HG03432 (cell line): ENCODE data around the gene PDCD4.
A peak's percentile ranks its signal among the peaks of the same experiment; 100 is the strongest.
"Not testable (repeated sequence)": the region's sequence is repeated elsewhere in the genome, so short reads cannot be mapped to it uniquely, and the experiment has no call there.

Source experiments
- ATAC-seq: cut with Tn5 transposase; IDR thresholded peaks from one replicate; pipeline ENCODE4 v1.9.1; 2021; ENCODE audit warnings: mild to moderate bottlenecking, moderate library complexity; ENCODE audit not compliant: unreplicated experiment

Gene PDCD4

DNA sequence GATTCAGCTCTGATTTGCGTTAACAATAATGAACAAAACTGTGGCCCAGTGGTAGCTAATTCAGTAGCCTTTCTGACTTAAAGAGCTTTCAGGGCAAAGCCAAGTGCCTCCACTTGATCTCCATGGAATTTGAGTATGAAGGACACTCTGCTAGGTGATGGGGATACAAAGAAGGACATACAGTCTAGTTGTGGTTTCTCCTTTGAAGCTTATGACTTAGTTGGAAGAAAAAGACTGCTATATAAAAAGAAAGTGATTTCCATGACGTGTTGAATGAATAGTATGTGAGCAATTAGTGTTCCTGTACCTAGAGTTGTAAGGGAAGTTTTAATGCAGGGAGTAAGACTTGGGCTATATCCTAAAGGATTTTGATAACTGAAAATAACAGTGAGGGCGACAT lies 8.3 kb downstream of the PDCD4 start:
- ATAC-seq = no peak

DNA sequence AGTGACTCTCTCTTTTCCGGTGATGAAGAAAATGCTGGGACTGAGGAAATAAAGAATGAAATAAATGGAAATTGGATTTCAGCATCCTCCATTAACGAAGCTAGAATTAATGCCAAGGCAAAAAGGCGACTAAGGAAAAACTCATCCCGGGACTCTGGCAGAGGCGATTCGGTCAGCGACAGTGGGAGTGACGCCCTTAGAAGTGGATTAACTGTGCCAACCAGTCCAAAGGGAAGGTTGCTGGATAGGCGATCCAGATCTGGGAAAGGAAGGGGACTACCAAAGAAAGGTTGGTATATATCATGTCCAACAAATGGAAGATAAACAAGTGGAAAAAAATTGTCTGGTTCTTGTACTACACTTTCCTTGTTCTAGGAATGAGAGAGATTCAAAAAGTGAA lies 9.5 kb downstream of the PDCD4 start:
- no peak for ATAC-seq

DNA sequence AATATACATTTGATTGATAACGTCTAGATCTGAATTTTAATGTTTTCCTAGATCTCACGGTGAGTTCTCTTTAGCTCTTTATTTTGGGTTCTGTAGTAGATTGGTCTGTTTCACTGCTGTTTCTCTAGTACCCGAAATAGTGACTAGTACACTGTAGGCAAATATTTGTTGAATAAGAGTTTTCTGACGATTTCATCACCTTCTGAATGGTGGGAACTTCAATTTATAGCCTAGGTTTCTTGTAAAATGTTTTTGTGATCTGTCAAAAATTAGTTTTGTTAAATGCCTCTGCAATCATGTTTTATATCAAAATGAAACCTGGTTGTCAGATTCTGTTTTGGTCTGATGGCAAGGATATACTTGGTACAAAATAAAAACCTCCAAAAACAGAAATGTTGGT lies 10.2 kb downstream of the PDCD4 start:
- ATAC-seq = no peak

DNA sequence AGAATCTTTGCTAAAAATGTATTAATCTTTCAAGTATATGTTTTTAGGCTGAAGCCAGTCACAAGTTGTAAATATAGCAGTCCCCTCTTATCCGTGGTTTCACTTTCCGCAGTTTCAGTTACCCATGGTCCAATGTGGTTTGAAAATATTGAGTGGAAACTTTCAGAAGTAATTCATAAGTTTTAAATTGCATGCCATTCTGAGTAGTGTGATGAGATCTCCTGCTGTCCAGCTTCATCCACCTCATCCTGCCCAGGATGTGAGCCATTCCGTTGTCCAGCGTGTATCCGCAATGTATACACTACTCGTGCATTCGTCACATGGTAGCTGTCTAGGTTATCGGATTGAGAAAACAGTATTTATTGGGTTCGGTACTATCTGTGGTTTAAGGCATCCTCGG lies 12.2 kb downstream of the PDCD4 start:
- ATAC-seq = no peak

DNA sequence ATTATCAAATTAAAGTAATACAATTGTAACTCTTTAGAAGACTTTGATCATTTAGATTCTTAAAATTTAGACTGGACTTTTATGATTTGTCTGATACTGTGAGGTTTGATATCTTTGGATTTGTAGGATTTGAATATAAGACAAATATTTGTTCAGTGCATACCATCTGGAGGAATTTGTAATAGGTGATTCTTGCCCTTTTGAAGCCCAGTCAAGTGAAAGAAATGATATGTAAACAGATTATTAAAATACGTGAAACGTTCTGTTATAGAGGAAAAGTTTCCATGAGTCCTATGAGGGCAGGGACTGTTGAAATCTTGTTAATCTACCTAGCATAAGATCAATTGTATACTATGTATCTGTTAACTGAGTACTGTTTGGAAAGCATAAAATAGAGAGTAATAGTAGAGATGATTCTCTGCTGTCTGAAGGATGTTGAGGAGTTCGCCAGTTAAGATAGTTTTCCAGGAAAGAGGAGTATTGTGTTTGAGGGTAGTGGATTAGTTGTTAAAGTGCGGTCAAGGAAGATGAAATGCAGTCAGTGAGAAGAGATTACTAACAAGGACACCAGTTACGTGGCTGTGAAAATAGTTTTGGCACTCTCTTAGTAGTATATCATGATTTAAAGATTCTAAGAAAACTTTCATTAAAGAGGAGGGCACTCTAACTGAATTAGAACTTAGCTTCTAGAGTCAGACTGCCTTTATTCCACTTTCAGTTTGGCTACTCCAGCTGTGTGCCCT lies 14.4 kb downstream of the PDCD4 start:
- ATAC-seq = no peak

DNA sequence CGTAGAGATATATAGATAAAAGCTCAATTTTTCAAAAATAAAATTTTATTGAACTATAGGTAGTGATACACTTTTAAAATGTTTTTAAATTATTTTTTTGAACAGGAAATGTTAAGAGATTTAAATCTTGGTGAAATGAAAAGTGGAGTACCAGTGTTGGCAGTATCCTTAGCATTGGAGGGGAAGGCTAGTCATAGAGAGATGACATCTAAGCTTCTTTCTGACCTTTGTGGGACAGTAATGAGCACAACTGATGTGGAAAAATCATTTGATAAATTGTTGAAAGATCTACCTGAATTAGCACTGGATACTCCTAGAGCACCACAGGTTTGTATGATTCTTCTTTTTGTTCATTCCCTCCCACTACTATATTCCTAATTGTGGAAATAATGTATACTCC lies 15.8 kb downstream of the PDCD4 start:
- no peak for ATAC-seq

DNA sequence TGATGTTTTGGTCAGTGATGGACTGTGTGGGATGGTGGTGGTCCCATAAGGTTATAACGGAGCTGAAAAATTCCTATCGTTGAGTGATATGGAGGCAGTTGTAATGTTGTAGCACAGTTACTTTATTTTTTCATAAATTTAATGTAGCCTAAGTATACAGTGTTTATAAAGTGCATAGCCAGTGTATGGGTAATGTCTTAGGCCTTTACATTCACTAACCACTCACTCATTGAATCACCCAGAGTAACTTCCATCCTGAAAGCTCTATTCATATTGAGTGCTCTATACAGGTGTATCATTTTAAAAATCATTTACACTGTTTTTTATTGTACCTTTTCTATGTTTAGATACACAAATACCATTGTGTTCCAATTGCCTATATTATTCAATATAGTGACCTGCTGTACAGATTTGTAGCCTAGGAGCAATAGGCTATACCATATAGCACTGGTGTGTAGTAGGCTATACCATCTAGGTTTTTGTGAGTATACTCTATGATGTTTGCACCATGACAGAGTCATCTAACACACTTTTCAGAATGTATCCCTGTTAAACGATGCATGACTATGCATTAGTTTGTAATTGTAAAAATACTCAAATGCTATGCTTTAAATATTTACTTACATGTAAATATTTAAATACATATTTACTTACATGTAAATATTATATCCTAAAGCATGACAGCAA lies 21.0 kb downstream of the PDCD4 start:
- ATAC-seq = no peak

DNA sequence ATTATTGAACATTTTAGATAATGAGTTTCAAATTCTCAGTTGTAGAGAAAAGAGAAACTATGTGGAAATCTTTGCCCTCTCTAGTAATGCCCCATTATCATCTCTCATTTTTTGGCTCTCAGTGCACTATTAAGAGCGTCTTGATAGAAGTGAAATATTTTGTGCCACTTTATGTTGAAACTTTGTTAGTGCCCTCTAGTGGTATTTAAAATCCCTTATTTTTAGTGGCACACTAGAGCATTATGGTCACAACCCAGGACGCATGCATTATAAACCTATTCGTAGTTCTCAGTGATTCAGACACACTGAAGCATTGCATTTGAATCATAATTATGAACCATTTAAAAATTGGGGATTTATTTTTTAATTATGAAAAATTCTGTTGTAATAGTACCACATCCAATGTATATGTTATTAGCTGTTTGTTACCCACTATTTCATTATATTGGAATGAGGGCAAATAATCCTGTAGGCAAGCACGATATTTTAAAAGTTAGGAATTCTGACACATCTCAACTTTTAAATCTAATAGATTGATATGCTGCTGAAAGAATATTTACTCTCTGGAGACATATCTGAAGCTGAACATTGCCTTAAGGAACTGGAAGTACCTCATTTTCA lies 21.9 kb downstream of the PDCD4 start:
- ATAC-seq = peak; percentile 74

DNA sequence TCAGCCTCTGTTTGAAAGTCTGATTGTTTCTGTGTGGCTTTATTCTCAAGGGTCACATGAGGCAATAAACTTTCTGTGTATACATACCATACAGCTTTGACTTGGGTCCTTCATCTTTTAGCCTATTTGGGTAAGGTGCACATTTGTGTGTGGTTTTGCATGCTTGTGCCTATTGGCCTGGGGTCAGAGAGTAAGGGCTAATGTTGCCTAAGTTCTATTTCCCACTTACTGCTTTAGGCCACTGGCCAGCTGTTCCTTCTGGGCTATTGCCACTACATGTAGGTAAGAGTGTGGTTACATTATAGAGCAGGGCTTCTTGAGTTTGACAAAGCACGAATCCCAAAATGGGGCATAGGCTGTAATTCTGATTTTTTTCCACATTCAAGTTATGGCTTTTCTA lies 25.5 kb downstream of the PDCD4 start:
- ATAC-seq = no peak

DNA sequence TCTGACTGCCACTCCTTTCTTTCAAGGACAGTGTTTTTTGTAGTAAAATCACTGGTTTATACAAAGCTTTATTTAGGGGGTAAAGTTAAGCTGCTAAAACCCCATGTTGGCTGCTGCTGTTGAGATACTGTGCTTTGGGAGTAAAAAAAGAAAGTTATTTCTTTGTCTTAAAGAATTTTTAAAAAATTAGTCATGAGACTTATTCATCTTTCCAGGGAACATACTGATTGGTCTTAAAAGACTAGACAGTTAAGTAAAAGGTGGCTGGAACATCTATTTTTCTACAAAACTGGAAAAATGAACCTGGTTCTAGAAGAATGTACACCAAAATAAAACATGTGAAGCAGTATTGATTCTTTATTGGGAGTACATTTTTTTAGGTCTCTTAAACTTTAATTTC lies 26.7 kb downstream of the PDCD4 start:
- ATAC-seq = no peak

DNA sequence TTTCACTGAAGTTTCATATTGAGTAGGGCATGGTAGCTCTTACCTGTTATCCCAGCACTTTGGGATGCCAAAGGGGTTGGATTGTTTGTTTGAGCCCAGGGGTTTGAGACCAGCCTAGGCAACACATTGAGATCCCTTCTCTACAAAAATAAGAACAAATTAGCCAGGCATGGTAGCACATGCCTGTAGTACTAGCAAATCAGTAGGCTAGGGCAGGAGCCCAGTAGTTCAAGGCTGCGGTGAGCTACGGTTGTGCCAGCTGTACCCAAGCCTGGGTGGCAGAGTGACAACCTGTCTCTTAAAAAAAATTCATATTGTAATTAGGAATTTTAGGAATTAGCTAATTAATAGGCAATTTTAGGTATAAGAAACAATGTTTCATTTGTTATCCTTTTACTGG lies 29.3 kb downstream of the PDCD4 start:
- ATAC-seq = no peak

DNA sequence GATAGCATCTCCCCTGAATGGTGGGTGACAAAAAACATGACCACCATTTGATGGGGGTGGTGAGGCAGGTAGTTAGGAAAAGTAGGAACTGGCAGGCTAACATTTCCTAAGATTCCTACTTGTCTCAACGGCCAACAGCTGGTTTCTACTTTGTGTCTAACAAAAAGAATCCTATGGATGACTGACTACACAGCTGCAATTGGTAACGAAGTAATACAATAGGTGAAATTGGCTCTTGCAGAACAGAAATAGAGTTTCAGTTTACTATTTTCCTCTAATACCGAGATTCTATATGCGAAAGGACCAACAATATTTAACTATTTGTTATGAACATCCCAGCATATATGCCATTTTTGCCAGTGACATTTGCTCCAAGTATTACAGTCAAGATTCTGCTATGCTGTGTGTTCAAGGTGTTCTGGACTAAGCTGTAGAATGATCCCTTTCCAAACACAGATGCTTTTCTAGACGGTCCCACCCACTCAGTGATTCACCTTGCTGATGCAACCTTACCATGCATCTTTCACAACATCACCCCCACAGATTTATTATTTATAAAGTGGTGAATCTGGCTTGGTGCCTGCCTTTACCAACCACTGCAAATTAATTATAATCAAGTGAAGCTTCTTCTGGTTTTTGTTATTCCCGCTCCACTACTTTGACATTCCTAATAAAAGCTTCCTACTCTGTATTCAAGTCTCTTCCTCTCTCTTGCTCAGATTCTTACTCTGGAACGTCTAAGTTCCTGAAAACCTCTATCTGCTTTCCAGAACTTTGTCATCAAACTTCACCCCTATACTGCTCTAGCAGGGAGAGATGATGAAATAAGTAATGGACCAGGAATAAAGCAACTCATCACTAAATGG lies 30.5 kb downstream of the PDCD4 start:
- no peak for ATAC-seq

DNA sequence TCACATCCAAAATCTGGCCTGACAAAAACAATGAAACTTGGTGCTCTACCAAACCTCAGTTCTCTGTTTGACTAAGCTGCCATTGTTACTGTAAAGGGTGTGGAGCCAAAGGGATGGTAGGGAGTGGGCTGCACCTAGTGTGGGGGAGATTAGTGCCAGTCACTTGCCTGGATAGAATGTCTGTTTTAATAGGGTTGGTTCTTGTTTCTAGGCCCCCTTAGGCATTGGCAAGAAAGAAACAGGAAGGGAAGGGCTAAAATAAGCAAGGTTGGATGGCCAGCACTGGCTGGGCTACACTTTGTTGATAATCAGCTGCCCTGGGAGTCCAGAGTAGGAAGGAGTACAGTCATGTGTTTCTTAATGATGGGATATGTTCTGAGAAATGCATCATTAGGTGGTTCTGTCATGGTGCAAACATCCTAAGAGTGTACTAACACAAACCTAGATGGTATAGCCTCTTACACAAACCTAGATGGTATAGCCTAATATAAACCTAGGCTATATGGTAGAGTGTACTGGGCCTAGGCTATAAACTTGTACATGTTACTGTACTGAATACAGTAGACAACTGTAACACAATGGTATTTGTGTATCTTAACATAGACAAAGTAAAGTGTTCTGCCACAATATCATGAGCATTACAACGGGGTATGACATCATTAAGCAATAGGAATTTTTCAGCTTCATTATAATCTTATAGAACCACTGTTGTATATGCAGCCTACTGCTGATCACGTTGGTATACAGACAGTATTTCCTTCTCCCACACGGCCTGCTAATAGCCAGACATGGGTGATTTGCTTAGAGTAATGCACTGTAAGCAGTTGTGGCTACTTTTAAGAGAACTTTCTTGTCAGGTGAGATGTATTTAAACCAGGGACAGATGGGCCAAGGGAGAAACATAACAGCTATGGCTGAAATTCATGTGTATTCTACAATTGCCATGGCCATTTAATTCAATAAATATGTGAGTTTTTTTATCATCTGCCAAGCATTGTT lies 31.9 kb downstream of the PDCD4 start:
- peak; percentile 80 for ATAC-seq

DNA sequence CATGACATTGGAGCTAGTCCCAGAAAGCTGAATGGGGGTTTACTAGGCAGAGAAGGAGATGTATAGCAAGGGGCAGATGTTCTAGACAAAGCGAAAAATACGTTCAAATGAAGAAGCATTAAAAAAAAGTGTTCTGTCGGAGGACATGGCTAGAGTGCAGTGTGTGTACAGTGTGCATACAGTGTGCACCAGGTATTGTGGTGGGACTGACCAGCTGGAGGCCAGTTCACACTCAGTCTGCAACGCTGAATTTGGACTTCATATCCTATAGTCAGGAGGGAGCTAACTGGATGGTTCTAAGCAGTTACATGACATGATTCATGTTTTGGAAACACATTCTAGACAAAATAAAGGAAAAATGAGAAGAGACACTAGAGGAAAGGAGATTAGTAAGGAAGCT lies 38.4 kb downstream of the PDCD4 start:
- ATAC-seq = no peak

DNA sequence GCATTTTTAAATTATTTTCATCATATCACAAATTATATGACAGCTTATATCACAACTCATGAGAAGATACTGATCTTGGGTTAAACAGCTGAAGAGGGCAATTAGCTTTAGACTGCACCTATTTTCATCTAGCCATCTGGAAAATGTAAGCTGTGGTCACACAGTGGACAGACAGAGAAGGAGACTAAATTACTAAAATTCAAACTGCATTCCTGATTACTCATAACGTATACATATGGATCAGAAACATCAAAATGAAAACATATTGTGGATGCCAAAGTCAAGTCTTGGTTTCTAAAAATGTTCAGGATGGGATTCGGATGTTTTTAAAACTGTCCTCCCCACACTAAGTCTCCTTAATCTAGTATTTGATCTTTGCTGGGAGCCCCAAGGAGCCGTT lies 40.6 kb downstream of the PDCD4 start:
- no peak for ATAC-seq

DNA sequence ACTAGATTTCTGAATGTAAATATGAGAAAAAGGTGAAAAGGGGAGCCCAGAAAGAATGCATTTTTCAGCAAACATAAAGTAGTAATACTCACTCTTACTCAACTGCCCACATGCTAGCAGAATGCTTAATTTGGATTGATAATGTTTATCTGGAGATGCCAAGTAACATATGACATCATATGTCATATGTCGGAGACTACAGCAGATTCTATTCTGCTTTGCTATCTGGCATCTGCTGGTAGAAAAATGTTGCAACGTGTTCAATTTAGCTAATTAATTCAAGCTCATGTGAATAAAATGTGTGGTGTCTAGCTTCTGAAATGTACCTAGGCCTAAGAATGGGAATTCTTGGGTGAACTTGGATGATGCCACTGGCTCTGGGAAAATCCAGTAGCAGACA lies 42.7 kb downstream of the PDCD4 start:
- ATAC-seq = no peak

DNA sequence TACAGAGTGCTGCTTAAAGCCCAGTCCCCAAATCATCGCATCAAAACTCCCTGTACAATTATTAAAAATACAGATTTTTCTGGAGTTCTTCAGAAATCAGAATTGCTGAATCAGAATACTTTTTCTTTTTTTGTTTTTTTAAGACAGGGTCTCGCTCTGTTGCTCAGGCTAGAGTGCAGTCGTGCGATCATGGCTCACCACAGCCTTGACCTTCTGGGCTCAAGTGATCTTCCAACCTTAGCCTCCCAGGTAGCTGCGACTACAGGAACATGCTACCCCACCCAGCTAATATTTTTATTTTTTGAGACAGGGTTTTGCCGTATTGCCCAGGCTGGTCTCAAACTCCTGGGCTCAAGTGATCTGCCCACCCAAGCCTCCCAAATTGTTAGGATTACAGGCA lies 43.3 kb downstream of the PDCD4 start:
- ATAC-seq = no peak

DNA sequence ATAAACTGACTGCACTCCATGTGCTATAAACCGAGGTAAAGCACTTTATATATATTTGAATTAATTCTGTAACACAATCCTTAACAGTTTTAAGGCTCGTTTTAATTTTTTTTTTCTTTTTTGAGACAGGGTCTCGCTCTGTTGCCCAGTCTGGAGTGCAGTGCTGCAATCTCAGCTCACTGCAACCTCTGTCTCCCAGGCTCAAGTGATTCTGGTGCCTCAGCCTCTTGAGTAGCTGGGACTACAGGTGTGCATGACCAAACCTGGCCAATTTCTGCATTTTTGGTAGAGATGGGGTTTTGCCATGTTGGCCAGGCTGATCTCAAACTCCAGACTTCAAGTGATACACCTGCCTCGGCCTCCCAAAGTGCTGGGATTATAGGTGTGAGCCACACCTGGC lies 43.9 kb downstream of the PDCD4 start:
- not testable (repeated sequence) for ATAC-seq

DNA sequence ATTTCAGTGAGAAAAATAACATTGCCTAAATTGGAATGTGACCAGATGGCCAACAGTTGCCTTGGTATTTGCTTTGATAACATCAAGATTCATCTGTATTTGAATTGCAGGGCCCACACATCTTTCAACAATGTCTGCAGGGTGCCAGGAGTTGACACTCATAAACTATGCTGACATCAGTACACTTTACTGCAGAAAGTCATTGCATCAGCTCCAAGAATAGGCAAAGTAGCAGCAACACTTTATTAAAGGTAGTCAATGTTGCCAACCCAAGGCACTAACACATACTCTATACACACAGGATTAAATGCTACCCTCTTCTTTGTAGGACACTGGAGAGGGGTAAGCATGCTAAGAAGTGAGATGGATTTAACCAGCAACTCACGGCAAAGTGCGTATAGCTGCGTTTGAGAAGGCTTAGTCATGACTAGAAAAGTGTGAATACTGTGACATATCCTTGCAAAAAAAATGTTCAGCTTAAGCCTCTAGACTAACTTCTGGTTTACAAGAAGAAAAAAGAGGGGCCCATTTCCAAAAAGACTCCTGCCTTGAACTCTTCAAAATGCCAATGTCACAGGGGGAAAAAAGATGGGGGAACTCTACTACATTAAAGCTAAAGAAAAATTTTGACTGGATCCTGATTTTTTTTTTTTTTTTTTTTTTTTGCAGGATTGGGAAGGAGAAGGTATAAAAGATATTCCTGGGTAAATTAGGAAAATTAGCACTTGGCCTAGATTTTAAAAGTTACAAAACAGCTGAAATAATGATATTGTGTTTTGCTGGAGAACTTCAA lies 45.0 kb downstream of the PDCD4 start:
- no peak for ATAC-seq
